AG09319 (cell line): ENCODE measurements around the gene SERPINB5.

ENCODE experiments used
- DNase-seq: peaks from one replicate; pipeline ENCODE4 v3.0.0-alpha.2; 2010; ENCODE audit warnings: low read depth; ENCODE audit errors: extremely low read depth
- TF ChIP-seq, protein P1 (sequence below): IDR thresholded peaks from 2 replicates; pipeline ENCODE4 v1.5.1; 2011; ENCODE audit warnings: low read depth, mild to moderate bottlenecking, inconsistent platforms, low read length, moderate library complexity

Gene SERPINB5

GRCh38 chr18:63520053-63520685 is 43.4 kb downstream of the SERPINB5 start:
- DNase-seq: no peak
- TF ChIP-seq, protein P1, sequence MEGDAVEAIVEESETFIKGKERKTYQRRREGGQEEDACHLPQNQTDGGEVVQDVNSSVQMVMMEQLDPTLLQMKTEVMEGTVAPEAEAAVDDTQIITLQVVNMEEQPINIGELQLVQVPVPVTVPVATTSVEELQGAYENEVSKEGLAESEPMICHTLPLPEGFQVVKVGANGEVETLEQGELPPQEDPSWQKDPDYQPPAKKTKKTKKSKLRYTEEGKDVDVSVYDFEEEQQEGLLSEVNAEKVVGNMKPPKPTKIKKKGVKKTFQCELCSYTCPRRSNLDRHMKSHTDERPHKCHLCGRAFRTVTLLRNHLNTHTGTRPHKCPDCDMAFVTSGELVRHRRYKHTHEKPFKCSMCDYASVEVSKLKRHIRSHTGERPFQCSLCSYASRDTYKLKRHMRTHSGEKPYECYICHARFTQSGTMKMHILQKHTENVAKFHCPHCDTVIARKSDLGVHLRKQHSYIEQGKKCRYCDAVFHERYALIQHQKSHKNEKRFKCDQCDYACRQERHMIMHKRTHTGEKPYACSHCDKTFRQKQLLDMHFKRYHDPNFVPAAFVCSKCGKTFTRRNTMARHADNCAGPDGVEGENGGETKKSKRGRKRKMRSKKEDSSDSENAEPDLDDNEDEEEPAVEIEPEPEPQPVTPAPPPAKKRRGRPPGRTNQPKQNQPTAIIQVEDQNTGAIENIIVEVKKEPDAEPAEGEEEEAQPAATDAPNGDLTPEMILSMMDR: no peak

- TF ChIP-seq, protein P1: no peak
- DNase-seq: no peak
Measured at GRCh38 chr18:63523660-63524059, 46.9 kb downstream of the SERPINB5 start.

- TF ChIP-seq, protein P1: no peak
- no peak for DNase-seq
Measured at GRCh38 chr18:63527251-63527650, 50.5 kb downstream of the SERPINB5 start.

DNA sequence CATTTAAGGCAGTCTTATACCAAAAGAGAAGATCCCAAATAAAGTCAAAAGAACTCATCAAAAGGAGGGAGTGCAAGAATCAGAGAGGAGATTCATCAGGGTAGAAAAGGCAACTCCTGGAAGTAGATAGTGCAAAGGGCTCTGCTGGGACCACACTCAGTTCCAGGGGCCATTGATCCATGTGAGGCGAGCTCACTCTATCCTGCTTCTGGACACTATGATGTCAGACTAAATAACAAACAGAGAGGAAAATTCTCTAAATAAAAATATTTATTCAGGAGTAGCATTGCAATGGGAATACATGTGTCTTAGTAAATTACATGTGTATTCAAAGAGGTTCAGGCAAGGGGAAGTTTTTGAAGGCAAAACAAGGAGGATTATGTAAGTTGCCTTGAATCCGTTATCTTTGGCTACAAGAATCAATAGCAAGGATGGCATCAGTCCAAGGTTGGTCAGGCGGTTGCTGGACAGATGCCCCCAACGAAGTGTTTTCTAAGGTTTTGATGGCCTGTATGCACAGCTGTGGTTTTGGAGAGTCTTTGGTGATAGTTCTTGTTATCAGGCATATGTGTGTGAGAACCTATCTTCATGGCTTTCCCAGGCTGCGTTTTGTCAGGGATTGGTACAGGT is 52.2 kb downstream of the SERPINB5 start:
- DNase-seq: no peak

DNA sequence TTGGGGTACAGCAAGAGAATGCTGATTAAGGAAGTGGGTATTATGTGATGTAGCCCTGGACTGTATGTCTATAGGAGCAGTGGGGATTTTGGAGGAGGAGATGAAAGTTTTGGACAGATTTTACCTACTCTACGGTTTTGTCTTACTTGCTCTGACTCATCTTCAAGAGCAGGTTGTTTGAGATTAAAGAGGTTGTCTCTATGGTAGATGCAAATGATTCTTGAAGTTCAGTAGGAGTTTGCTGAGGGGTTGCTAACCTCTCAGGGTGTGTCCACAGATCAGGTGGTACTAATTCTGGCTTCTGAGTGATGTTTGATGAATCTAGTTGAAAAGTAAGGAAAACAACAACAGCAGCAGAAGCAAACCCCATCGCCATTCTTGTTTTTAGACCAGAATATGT is 55.7 kb downstream of the SERPINB5 start:
- TF ChIP-seq, protein P1: no peak
- DNase-seq: no peak

More for the DNA sequence above, 52.2 kb downstream of the SERPINB5 start:
- TF ChIP-seq, protein P1: no peak

GRCh38 chr18:63534615-63535014 is 57.9 kb downstream of the SERPINB5 start:
- TF ChIP-seq, protein P1: no peak
- no peak for DNase-seq

GRCh38 chr18:63539904-63540510 is 63.2 kb downstream of the SERPINB5 start:
- DNase-seq: no peak
- TF ChIP-seq, protein P1: no peak
